GM12878 (cell line): Measurements from ENCODE around the gene UBE2E1. TPM values are rescaled to one million over a fixed set of nuclear protein-coding genes. Genes with fewer than 3 reads are reported as not detected.

Experiments used
- ATAC-seq: fragments of 200-7000 bp; cut with Tn5 transposase; 3 replicates; pipeline ENCODE4 v1.9.1; 2020; ENCODE audit warnings: mild to moderate bottlenecking, moderate library complexity
- BruUV-seq: library from RNA; stranded (reverse); fragments of 400-500 nt; replicated peaks from 2 replicates; lab custom pipeline; 2021; lab: Mats Ljungman, UMichigan
- CTCF ChIA-PET: fragments of 300-600 bp; sonication (Branson Sonifier 250); formaldehyde crosslinking; extraction: SDS; loops from one replicate; lab custom pipeline; 2021; ENCODE audit warnings: inconsistent platforms; lab: Yijun Ruan, JAX
- POLR2A ChIA-PET: fragments of 350-600 bp; formaldehyde crosslinking; extraction: SDS; loops from one replicate; lab custom pipeline; 2021; ENCODE audit warnings: inconsistent platforms; lab: Charles Lee
- RAD21 ChIA-PET: fragments of 300-600 bp; sonication (Branson Sonifier 250); formaldehyde crosslinking; loops from one replicate; lab custom pipeline; 2023; ENCODE audit warnings: antibody characterized with exemption; ENCODE audit not compliant: unreplicated experiment; lab: Charles Lee
- SMC1A ChIA-PET: fragments of 300-600 bp; sonication (Branson Sonifier 250); formaldehyde crosslinking; loops from one replicate; lab custom pipeline; 2023; ENCODE audit not compliant: unreplicated experiment, uncharacterized antibody; lab: Charles Lee
- DNase-seq: peaks from one replicate; pipeline ENCODE4 v3.0.0-alpha.2; 2011; ENCODE audit warnings: low read depth, low spot score
- FAIRE-seq: peaks from 3 replicates; lab custom pipeline; 2011; peaks lifted over from hg19 to GRCh38; lab: Jason Lieb, UNC
- H2AFZ ChIP-seq: 2 replicates; pipeline ENCODE4 v1.6.0; 2011; ENCODE audit warnings: low read depth, low read length, control low read depth; ENCODE audit not compliant: control insufficient read depth
- H3K27ac ChIP-seq: 2 replicates; pipeline ENCODE4 v1.5.1; 2011; ENCODE audit warnings: control low read depth; ENCODE audit not compliant: control insufficient read depth, insufficient read depth
- H3K27me3 ChIP-seq, 2 experiments: replicated peaks in 1 of 2; 2 replicates each; pipeline versions ENCODE4 v1.6.0 to v1.6.1; 2011; ENCODE audit warnings: low read length in 1 of 2; ENCODE audit not compliant: control insufficient read depth in 2 of 2, insufficient read depth in 2 of 2
- H3K36me3 ChIP-seq, 2 experiments: 2 replicates each; pipeline ENCODE4 v1.5.1; 2011; ENCODE audit warnings: low read length in 1 of 2; ENCODE audit not compliant: control insufficient read depth in 2 of 2, insufficient read depth in 2 of 2
- H3K4me1 ChIP-seq: 2 replicates; pipeline ENCODE4 v1.6.1; 2011; ENCODE audit warnings: mild to moderate bottlenecking, low read length, moderate library complexity, mixed read lengths; ENCODE audit not compliant: control insufficient read depth, insufficient read depth
- H3K4me2 ChIP-seq: 2 replicates; pipeline ENCODE4 v1.6.0; 2011; ENCODE audit warnings: control low read depth; ENCODE audit not compliant: control insufficient read depth, insufficient read depth
- H3K4me3 ChIP-seq: fragments of 200-600 bp; sonication (generic); 2 replicates; pipeline ENCODE4 v1.5.1; 2016
- H3K79me2 ChIP-seq: 2 replicates; pipeline ENCODE4 v1.6.0; 2011; ENCODE audit warnings: low read length; ENCODE audit not compliant: control insufficient read depth, insufficient read depth
- H3K9ac ChIP-seq: 2 replicates; pipeline ENCODE4 v1.8.0; 2011; ENCODE audit warnings: low read length, control low read depth, mixed read lengths; ENCODE audit not compliant: control insufficient read depth, insufficient read depth
- H3K9me3 ChIP-seq: replicated peaks from 3 replicates; pipeline ENCODE4 v1.5.1; 2011; ENCODE audit warnings: mild to moderate bottlenecking, low read length; ENCODE audit not compliant: control insufficient read depth, insufficient read depth
- H4K20me1 ChIP-seq: 2 replicates; pipeline ENCODE4 v1.6.0; 2011; ENCODE audit not compliant: control insufficient read depth, insufficient read depth
- GATAD2B ChIP-seq: fragments of 450-650 bp; conservative IDR thresholded peaks from 2 replicates; pipeline ENCODE4 v1.6.1; 2017; ENCODE audit warnings: low read depth, mild to moderate bottlenecking, moderate library complexity
- JUNB ChIP-seq: IDR thresholded peaks from 2 replicates; pipeline ENCODE4 v1.6.1; 2016; ENCODE audit warnings: antibody characterized with exemption, mild to moderate bottlenecking
- MEF2B ChIP-seq: fragments of 450-650 bp; IDR thresholded peaks from 2 replicates; pipeline ENCODE4 v1.6.1; 2018; ENCODE audit warnings: mild to moderate bottlenecking, moderate library complexity; ENCODE audit not compliant: partially characterized antibody, poor library complexity, severe bottlenecking
- MTA2 ChIP-seq: fragments of 450-650 bp; IDR thresholded peaks from 2 replicates; pipeline ENCODE4 v1.6.1; 2016; ENCODE audit warnings: low read depth, mild to moderate bottlenecking, moderate library complexity
- MXI1 ChIP-seq: fragments of 150-350 bp; IDR thresholded peaks from 2 replicates; pipeline ENCODE4 v1.6.1; 2011; ENCODE audit warnings: low read depth, mild to moderate bottlenecking, inconsistent platforms, low read length, improper control_type of control experiment
- NFYA ChIP-seq: IDR thresholded peaks from 2 replicates; pipeline ENCODE4 v1.6.1; 2011; ENCODE audit warnings: low read depth, mild to moderate bottlenecking, low read length, improper control_type of control experiment, borderline replicate concordance
- POLR2AphosphoS2 ChIP-seq: IDR thresholded peaks from 2 replicates; pipeline ENCODE4 v1.6.1; 2011; ENCODE audit warnings: low read depth, mild to moderate bottlenecking, low read length, improper control_type of control experiment, moderate library complexity
- RB1 ChIP-seq: fragments of 450-650 bp; formaldehyde crosslinking; IDR thresholded peaks from 2 replicates; pipeline ENCODE4 v1.6.1; 2017; ENCODE audit warnings: mild to moderate bottlenecking, borderline replicate concordance
- SIN3A ChIP-seq: IDR thresholded peaks from 2 replicates; pipeline ENCODE4 v1.6.1; 2012; ENCODE audit warnings: low read depth, low read length, improper control_type of control experiment
- SMARCA5 ChIP-seq: fragments of 450-650 bp; IDR thresholded peaks from 2 replicates; pipeline ENCODE4 v1.6.1; 2017; ENCODE audit warnings: mild to moderate bottlenecking
- USF2 ChIP-seq: IDR thresholded peaks from 2 replicates; pipeline ENCODE4 v1.6.1; 2011; ENCODE audit warnings: low read depth, low read length, improper control_type of control experiment, borderline replicate concordance
- WGBS: methylation state at CpG from one replicate; pipeline ENCODE4 v1.1.6; 2016; ENCODE audit warnings: low lambda C conversion rate; ENCODE audit not compliant: insufficient replicate concordance, insufficient coverage; ENCODE audit errors: missing lambda C conversion rate; 5-methylcytosine and 5-hydroxymethylcytosine counted together
- in situ Hi-C: fragments of 300-500 bp; cut with MboI; formaldehyde crosslinking; loops from 9 replicates; pipeline ENCODE4 v1.14.3; 2018; ENCODE audit warnings: mixed read lengths
- intact Hi-C: fragments of 100-400 bp; cut with micrococcal nuclease; formaldehyde crosslinking; loops from one replicate; pipeline ENCODE4 v1.14.2; 2022; ENCODE audit not compliant: unreplicated experiment
- polyA plus RNA-seq, 11 experiments: library from polyadenylated mRNA; depleted of rRNA in 4 of 11; unstranded in 6 of 11; stranded (reverse) in 5 of 11; fragments of >200 nt; fragmentation: Nextera tagmentation in 4 of 11; fragmentation: Illumina TruSeq in 1 of 11; extraction: Ambion mirVana in 4 of 11; extraction: Trizol in 1 of 11; gene quantifications; 1 replicate in 1 of 11; 2 replicates in 10 of 11; pipeline versions ENCODE4 v1.2.1 to v1.2.3, GENCODE V29; 2011 to 2016; ENCODE audit warnings: inconsistent platforms in 2 of 11, missing spikeins in 2 of 11, low read depth in 1 of 11
- total RNA-seq, 4 experiments: library from RNA; depleted of rRNA in 3 of 4; stranded (reverse); fragments of >200 nt in 3 of 4; fragmentation: Illumina TruSeq in 1 of 4; extraction: Trizol in 1 of 4; gene quantifications; 2 replicates each; pipeline versions ENCODE4 v1.2.1 to v1.2.3, GENCODE V29; 2013 to 2021
- TF ChIP-seq, protein P1 (sequence below): fragments of 450-650 bp; IDR thresholded peaks from 2 replicates; pipeline ENCODE4 v1.6.1; 2017; ENCODE audit warnings: borderline replicate concordance
- TF ChIP-seq, protein P2 (sequence below): fragments of 450-650 bp; IDR thresholded peaks from 2 replicates; pipeline ENCODE4 v1.6.1; 2016; ENCODE audit warnings: mild to moderate bottlenecking, moderate library complexity, borderline replicate concordance

UBE2E1 gene
- total and polyA plus RNA-seq, 10 of the 15 experiments (the other 5 are each of a cell fraction or from before 2014, with no cell fraction given) = 18.7 to 425 (median 147) TPM

DNA sequence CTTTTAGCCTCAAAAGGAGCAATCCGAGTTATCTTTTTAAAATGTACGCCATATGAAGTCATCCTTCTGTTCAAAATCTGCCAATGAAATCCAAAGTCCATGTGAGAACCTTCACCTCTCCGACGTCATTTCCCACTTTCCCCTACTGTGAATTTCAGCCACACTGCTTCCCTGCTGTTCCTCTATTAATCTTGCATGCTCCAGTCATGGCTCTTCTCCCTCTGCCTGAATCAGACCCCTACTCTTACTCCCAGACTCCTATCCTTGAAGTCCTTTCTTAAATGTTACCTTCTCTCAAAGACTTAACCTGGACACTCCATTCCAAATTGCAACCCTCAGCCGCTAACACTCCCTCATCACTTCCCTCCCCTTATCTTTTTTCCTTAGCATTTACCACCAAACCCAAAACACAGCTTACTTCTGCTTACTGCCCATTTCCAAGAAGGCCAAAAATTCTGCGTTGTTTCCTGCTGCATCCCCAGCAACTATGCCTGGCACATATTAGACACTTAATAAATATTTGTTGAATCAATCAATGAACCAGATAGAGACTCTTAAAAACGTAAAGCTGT, 109.9 kb downstream of the UBE2E1 start (continued):
- TF ChIP-seq RB1 (no peak), MEF2B (no peak), SMARCA5 (no peak), NFYA (no peak), JUNB (no peak), SIN3A (no peak), MTA2 (no peak), POLR2AphosphoS2 (no peak)
- TF ChIP-seq, protein P1, sequence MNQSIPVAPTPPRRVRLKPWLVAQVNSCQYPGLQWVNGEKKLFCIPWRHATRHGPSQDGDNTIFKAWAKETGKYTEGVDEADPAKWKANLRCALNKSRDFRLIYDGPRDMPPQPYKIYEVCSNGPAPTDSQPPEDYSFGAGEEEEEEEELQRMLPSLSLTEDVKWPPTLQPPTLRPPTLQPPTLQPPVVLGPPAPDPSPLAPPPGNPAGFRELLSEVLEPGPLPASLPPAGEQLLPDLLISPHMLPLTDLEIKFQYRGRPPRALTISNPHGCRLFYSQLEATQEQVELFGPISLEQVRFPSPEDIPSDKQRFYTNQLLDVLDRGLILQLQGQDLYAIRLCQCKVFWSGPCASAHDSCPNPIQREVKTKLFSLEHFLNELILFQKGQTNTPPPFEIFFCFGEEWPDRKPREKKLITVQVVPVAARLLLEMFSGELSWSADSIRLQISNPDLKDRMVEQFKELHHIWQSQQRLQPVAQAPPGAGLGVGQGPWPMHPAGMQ = no peak
- TF ChIP-seq, all 136 proteins: peak for 0

GRCh38 chr3:23916152-23916885, 110.6 kb downstream of the UBE2E1 start:
- Histone ChIP-seq H3K27ac (peak overlapping the region; percentile 81), H3K4me1 (peaks cover 3% of the 10 kb centered on the region), H3K27me3 (no peaks in the 10 kb centered on the region), H3K9me3 (no peaks in the 10 kb centered on the region), H3K4me3 (peak overlapping the region; percentile 82), H3K79me2 (peaks cover 61% of the 10 kb centered on the region), H3K9ac (peak overlapping the region; percentile 87), H4K20me1 (peaks cover 5% of the 10 kb centered on the region; the same call in 1 of the 2 replicates), H2AFZ (peak overlapping the region; percentile 89), H3K4me2 (peak overlapping the region; percentile 94), H3K36me3 (peaks cover 0 to 27% of the 10 kb centered on the region in 2 experiments; a peak in 2 of 4 replicates)
- intact Hi-C loops (no loop called here), in situ Hi-C loops (no loop called here)
- ChIA-PET POLR2A (interaction anchor here (0.7 to 2.6 kb wide), 23 partner anchors 9 to 267 kb away, joined by 3 to 17 read pairs (median 3); no protein-coding TSS in a partner anchor), RAD21 (interaction anchor here (0.6 to 3.1 kb wide), 11 partner anchors 28 to 324 kb away, joined by 3 to 18 read pairs (median 5); no protein-coding TSS in a partner anchor), CTCF (interaction anchor here (0.7 to 2.1 kb wide), 5 partner anchors 28 to 85 kb away, joined by 3 to 14 read pairs (median 5); no protein-coding TSS in a partner anchor), SMC1A (interaction anchor here (0.6 to 4.1 kb wide), 20 partner anchors 12 to 223 kb away, joined by 3 to 18 read pairs (median 4); no protein-coding TSS in a partner anchor)
- DNase-seq (no peak), FAIRE-seq (no peak), ATAC-seq (peak; percentile 63)
- WGBS = 5% methylated on average over 48 of the region's 48 CpGs
- BruUV-seq = no TSS peak
- TF ChIP-seq GATAD2B = peak; percentile 49
- TF ChIP-seq, protein P2, sequence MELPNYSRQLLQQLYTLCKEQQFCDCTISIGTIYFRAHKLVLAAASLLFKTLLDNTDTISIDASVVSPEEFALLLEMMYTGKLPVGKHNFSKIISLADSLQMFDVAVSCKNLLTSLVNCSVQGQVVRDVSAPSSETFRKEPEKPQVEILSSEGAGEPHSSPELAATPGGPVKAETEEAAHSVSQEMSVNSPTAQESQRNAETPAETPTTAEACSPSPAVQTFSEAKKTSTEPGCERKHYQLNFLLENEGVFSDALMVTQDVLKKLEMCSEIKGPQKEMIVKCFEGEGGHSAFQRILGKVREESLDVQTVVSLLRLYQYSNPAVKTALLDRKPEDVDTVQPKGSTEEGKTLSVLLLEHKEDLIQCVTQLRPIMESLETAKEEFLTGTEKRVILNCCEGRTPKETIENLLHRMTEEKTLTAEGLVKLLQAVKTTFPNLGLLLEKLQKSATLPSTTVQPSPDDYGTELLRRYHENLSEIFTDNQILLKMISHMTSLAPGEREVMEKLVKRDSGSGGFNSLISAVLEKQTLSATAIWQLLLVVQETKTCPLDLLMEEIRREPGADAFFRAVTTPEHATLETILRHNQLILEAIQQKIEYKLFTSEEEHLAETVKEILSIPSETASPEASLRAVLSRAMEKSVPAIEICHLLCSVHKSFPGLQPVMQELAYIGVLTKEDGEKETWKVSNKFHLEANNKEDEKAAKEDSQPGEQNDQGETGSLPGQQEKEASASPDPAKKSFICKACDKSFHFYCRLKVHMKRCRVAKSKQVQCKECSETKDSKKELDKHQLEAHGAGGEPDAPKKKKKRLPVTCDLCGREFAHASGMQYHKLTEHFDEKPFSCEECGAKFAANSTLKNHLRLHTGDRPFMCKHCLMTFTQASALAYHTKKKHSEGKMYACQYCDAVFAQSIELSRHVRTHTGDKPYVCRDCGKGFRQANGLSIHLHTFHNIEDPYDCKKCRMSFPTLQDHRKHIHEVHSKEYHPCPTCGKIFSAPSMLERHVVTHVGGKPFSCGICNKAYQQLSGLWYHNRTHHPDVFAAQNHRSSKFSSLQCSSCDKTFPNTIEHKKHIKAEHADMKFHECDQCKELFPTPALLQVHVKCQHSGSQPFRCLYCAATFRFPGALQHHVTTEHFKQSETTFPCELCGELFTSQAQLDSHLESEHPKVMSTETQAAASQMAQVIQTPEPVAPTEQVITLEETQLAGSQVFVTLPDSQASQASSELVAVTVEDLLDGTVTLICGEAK = no peak
- TF ChIP-seq MXI1 = 0 out of 2 replicates have a peak, but pooled peaks have one; percentile 3
- no peak for TF ChIP-seq USF2
